HCT116 (cell line): ENCODE results near the gene ARSB. TPM values are rescaled to one million over a fixed set of nuclear protein-coding genes. Genes with fewer than 3 reads are reported as not detected.
"Not testable (repeated sequence)": the region's sequence is repeated elsewhere in the genome, so short reads cannot be mapped to it uniquely, and the experiment has no call there.

Experiments used
- ATAC-seq: fragments of 200-7000 bp; cut with Tn5 transposase; 2 replicates; pipeline ENCODE4 v1.9.1; 2020; ENCODE audit warnings: mild to moderate bottlenecking, moderate library complexity
- BruUV-seq: library from RNA; stranded (reverse); fragments of 400-500 nt; replicated peaks from 2 replicates; lab custom pipeline; 2021; lab: Mats Ljungman, UMichigan
- CTCF ChIA-PET: fragments of 300-600 bp; sonication (Branson Sonifier 250); formaldehyde crosslinking; loops from one replicate; lab custom pipeline; 2021; ENCODE audit warnings: antibody characterized with exemption; lab: Charles Lee
- POLR2A ChIA-PET: fragments of 300-600, 350-600 bp; sonication (Branson Sonifier 250); formaldehyde crosslinking; loops from one replicate; lab custom pipeline; 2021; ENCODE audit warnings: antibody characterized with exemption; lab: Charles Lee
- RAD21 ChIA-PET, 2 experiments: fragments of 300-600 bp; sonication (Branson Sonifier 250); formaldehyde crosslinking; loops; one replicate each; lab custom pipeline; 2023; ENCODE audit warnings: low total read pairs in 2 of 2; ENCODE audit not compliant: uncharacterized antibody in 2 of 2, unreplicated experiment in 2 of 2, low non-redundant PET in 1 of 2; lab: Charles Lee
- DNase-seq: peaks from one replicate; pipeline ENCODE4 v3.0.0-alpha.2; 2010; ENCODE audit warnings: low read depth, low spot score
- H2AFZ ChIP-seq: fragments of 200-600 bp; shearing (Covaris generic), sonication (generic); 2 replicates; pipeline ENCODE4 v1.6.1; 2017; ENCODE audit warnings: low read depth, mixed run types, mixed read lengths, antibody characterized with exemption, low read length; ENCODE audit not compliant: poor library complexity, severe bottlenecking
- H3K27ac ChIP-seq: 2 replicates; pipeline ENCODE4 v1.5.1; 2012; ENCODE audit warnings: low read depth, low read length
- H3K27me3 ChIP-seq: fragments of 200-600 bp; sonication (generic); 2 replicates; pipeline ENCODE4 v1.6.1; 2016; ENCODE audit warnings: mixed run types, low read length, mixed read lengths; ENCODE audit not compliant: insufficient read depth
- H3K36me3 ChIP-seq, 2 experiments: fragments of 200-500 bp in 1 of 2; fragments of 200-600 bp in 1 of 2; sonication (Bioruptor generic) in 1 of 2; sonication (generic) in 1 of 2; 2 replicates each; pipeline versions ENCODE4 v1.5.1 to v1.6.1; 2014 to 2016; ENCODE audit warnings: low read length in 2 of 2, inconsistent platforms in 1 of 2, mixed read lengths in 1 of 2, mixed run types in 1 of 2; ENCODE audit not compliant: insufficient read depth in 2 of 2, control insufficient read depth in 1 of 2
- H3K4me1 ChIP-seq, 2 experiments: fragments of 200-600 bp in 1 of 2; sonication (generic) in 1 of 2; 2 replicates each; pipeline versions ENCODE4 v1.5.1 to v1.6.1; 2012 to 2017; ENCODE audit warnings: low read length in 2 of 2, inconsistent platforms in 1 of 2, mild to moderate bottlenecking in 1 of 2, mixed read lengths in 1 of 2, mixed run types in 1 of 2, moderate library complexity in 1 of 2; ENCODE audit not compliant: insufficient read depth in 2 of 2, control insufficient read depth in 1 of 2
- H3K4me2 ChIP-seq: fragments of 200-600 bp; sonication (generic); 2 replicates; pipeline ENCODE4 v1.6.1; 2017; ENCODE audit warnings: mixed run types, low read length, mixed read lengths
- H3K4me3 ChIP-seq, 2 experiments: fragments of 200-600 bp in 1 of 2; sonication (generic) in 1 of 2; replicated peaks in 1 of 2; 2 replicates each; pipeline ENCODE4 v1.5.1; 2011 to 2016; ENCODE audit warnings: low read length in 2 of 2, control low read depth in 1 of 2, low read depth in 1 of 2, mild to moderate bottlenecking in 1 of 2, mixed read lengths in 1 of 2, mixed run types in 1 of 2
- H3K79me2 ChIP-seq: fragments of 200-600 bp; sonication (generic); 2 replicates; pipeline ENCODE4 v1.6.1; 2017; ENCODE audit warnings: mild to moderate bottlenecking, mixed run types, low read length, moderate library complexity, mixed read lengths; ENCODE audit not compliant: insufficient read depth
- H3K9ac ChIP-seq: fragments of 200-600 bp; sonication (generic); 2 replicates; pipeline ENCODE4 v1.6.1; 2016; ENCODE audit warnings: low read length, mixed read lengths
- H3K9me2 ChIP-seq: fragments of 200-600 bp; sonication (generic), shearing (Covaris generic); 2 replicates; pipeline ENCODE4 v1.6.1; 2017; ENCODE audit warnings: mixed run types, mild to moderate bottlenecking, moderate library complexity; ENCODE audit not compliant: insufficient read depth
- H3K9me3 ChIP-seq, 2 experiments: fragments of 200-500 bp in 1 of 2; fragments of 200-600 bp in 1 of 2; sonication (Bioruptor generic) in 1 of 2; sonication (generic) in 1 of 2; 2 replicates each; pipeline ENCODE4 v1.6.1; 2014 to 2017; ENCODE audit warnings: low read length in 2 of 2, mixed read lengths in 2 of 2, inconsistent platforms in 1 of 2, low read depth in 1 of 2, mild to moderate bottlenecking in 1 of 2, mixed run types in 1 of 2, moderate library complexity in 1 of 2; ENCODE audit not compliant: control insufficient read depth in 1 of 2, insufficient read depth in 1 of 2
- H4K20me1 ChIP-seq: fragments of 200-600 bp; sonication (generic), shearing (Covaris generic); 2 replicates; pipeline ENCODE4 v1.6.1; 2017; ENCODE audit warnings: mixed run types, mild to moderate bottlenecking, moderate library complexity; ENCODE audit not compliant: insufficient read depth
- EGR1 ChIP-seq: IDR thresholded peaks from 2 replicates; pipeline ENCODE4 v1.6.1; 2012; ENCODE audit warnings: low read depth
- ELF1 ChIP-seq: IDR thresholded peaks from 2 replicates; pipeline ENCODE4 v1.6.1; 2012; ENCODE audit warnings: low read depth, borderline replicate concordance
- POLR2A ChIP-seq: IDR thresholded peaks from 2 replicates; pipeline ENCODE4 v1.7.0; 2011; ENCODE audit warnings: borderline replicate concordance; ENCODE audit not compliant: insufficient read depth, insufficient read length; ENCODE audit errors: extremely low read depth
- POLR2AphosphoS5 ChIP-seq: IDR thresholded peaks from 2 replicates; pipeline ENCODE4 v1.6.1; 2011; ENCODE audit warnings: mild to moderate bottlenecking, low read depth, low read length, moderate library complexity
- SP1 ChIP-seq: IDR thresholded peaks from 2 replicates; pipeline ENCODE4 v1.6.1; 2012; ENCODE audit warnings: low read depth
- YY1 ChIP-seq: IDR thresholded peaks from 2 replicates; pipeline ENCODE4 v1.6.1; 2011; ENCODE audit warnings: low read length, low read depth, moderate library complexity, mild to moderate bottlenecking; ENCODE audit not compliant: insufficient replicate concordance; ENCODE audit errors: extremely low read depth
- intact Hi-C: fragments of 100-400 bp; cut with micrococcal nuclease; formaldehyde crosslinking; loops from 2 replicates; pipeline ENCODE4 v1.10.0; 2022
- total RNA-seq: library from RNA; stranded (reverse); gene quantifications from one replicate; pipeline ENCODE4 v1.2.1, GENCODE V29; 2021; ENCODE audit not compliant: unreplicated experiment
- TF ChIP-seq, protein P1 (sequence below): IDR thresholded peaks from 2 replicates; pipeline ENCODE4 v1.6.1; 2012; ENCODE audit warnings: low read depth

The ARSB gene
- total RNA-seq, 1 experiment from 2014 or later, result 4.8 TPM

DNA sequence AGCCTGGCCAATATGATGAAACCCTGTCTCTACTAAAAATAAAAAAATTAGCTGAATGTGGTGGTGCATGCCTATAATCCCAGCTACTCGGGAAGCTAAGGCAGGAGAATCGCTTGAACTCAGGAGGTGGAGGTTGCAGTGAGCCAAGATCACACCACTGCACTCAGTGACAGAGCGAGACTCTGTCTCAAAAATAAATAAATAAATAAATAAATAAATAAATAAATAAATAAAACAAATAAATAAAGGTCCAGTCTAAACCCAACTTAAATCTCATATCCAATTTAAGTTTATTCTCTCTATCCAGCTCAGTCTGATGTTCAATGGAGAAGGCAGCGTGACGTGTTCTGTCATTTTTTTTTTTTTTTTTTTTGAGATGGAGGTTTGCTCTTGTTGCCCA lies 222.4 kb downstream of the ARSB start:
- H3K27me3 ChIP-seq, H3K27ac ChIP-seq, POLR2A ChIA-PET, CTCF ChIA-PET, H3K4me3 ChIP-seq, H3K79me2 ChIP-seq, H4K20me1 ChIP-seq, DNase-seq, intact Hi-C loops, RAD21 ChIA-PET, H3K4me2 ChIP-seq, BruUV-seq, H3K4me1 ChIP-seq, ATAC-seq, H3K9me3 ChIP-seq, H3K9me2 ChIP-seq, H3K36me3 ChIP-seq, H3K9ac ChIP-seq, H2AFZ ChIP-seq: not testable (repeated sequence)

DNA sequence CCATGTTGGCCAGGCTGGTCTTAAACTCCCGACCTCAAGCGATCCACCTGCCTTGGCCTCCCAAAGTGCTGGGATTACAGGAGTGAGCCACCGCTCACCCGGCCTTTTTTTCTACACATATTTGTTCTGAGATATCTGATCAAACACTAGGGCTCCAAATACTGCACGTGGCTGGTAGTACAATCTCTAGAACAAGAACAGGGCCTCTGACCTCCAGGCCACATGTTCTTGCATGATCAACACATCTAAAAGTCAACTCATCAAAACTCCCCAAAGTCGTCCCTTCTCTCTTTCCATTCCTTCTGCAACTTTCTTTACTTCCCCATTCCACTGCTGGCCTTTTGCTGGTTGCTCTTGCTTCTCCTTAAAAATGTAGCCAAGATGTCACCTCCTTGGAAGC lies 223.3 kb downstream of the ARSB start:
- ATAC-seq (no peak), DNase-seq (no peak)
- Histone ChIP-seq H2AFZ (no peak overlapping the region), H3K4me1 (no peaks in the 10 kb centered on the region), H3K4me3 (no peak overlapping the region), H3K9me3 (no peaks in the 10 kb centered on the region), H3K9me2 (peaks cover 4% of the 10 kb centered on the region; the same call in 1 of the 2 replicates), H3K4me2 (no peak overlapping the region), H3K27me3 (no peaks in the 10 kb centered on the region; the same call in 1 of the 2 replicates), H4K20me1 (no peaks in the 10 kb centered on the region), H3K27ac (no peak overlapping the region), H3K79me2 (no peaks in the 10 kb centered on the region), H3K36me3 (no peaks in the 10 kb centered on the region), H3K9ac (no peak overlapping the region)
- RAD21 ChIA-PET, result no interaction called here
- no TSS peak for BruUV-seq
- intact Hi-C loops, result no loop called here
- CTCF ChIA-PET, result no interaction called here
- no peak for TF ChIP-seq POLR2A
- TF ChIP-seq EGR1, result no peak
- TF ChIP-seq SP1, result no peak
- TF ChIP-seq POLR2AphosphoS5, result no peak
- TF ChIP-seq YY1, result no peak
- TF ChIP-seq, protein P1, sequence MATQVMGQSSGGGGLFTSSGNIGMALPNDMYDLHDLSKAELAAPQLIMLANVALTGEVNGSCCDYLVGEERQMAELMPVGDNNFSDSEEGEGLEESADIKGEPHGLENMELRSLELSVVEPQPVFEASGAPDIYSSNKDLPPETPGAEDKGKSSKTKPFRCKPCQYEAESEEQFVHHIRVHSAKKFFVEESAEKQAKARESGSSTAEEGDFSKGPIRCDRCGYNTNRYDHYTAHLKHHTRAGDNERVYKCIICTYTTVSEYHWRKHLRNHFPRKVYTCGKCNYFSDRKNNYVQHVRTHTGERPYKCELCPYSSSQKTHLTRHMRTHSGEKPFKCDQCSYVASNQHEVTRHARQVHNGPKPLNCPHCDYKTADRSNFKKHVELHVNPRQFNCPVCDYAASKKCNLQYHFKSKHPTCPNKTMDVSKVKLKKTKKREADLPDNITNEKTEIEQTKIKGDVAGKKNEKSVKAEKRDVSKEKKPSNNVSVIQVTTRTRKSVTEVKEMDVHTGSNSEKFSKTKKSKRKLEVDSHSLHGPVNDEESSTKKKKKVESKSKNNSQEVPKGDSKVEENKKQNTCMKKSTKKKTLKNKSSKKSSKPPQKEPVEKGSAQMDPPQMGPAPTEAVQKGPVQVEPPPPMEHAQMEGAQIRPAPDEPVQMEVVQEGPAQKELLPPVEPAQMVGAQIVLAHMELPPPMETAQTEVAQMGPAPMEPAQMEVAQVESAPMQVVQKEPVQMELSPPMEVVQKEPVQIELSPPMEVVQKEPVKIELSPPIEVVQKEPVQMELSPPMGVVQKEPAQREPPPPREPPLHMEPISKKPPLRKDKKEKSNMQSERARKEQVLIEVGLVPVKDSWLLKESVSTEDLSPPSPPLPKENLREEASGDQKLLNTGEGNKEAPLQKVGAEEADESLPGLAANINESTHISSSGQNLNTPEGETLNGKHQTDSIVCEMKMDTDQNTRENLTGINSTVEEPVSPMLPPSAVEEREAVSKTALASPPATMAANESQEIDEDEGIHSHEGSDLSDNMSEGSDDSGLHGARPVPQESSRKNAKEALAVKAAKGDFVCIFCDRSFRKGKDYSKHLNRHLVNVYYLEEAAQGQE, result no peak
- TF ChIP-seq ELF1, result no peak
- POLR2A ChIA-PET, result no interaction called here
